HG02885 (cell line): ENCODE measurements around the gene CHADL.
A peak's percentile ranks its signal among the peaks of the same experiment; 100 is the strongest.

Experiments
- ATAC-seq: cut with Tn5 transposase; IDR thresholded peaks from one replicate; pipeline ENCODE4 v1.9.1; 2021; ENCODE audit warnings: mild to moderate bottlenecking; ENCODE audit not compliant: unreplicated experiment, poor library complexity

Gene CHADL

GRCh38 chr22:41234815-41235695, 5.7 kb downstream of the CHADL start:
- ATAC-seq: no peak

GRCh38 chr22:41231369-41231768, 9.4 kb downstream of the CHADL start:
- no peak for ATAC-seq

- no peak for ATAC-seq
Measured at GRCh38 chr22:41230401-41230785, 10.3 kb downstream of the CHADL start.

GRCh38 chr22:41229730-41230400, 10.9 kb downstream of the CHADL start:
- ATAC-seq: no peak

- ATAC-seq: no peak
Measured at GRCh38 chr22:41229215-41229614, 11.5 kb downstream of the CHADL start.

GRCh38 chr22:41226723-41227655, 13.7 kb downstream of the CHADL start:
- ATAC-seq: no peak

- ATAC-seq: no peak
Measured at GRCh38 chr22:41223535-41223934, 17.2 kb downstream of the CHADL start.

GRCh38 chr22:41222846-41223507, 17.8 kb downstream of the CHADL start:
- no peak for ATAC-seq

GRCh38 chr22:41217553-41218157, 23.1 kb downstream of the CHADL start:
- ATAC-seq: no peak

- ATAC-seq: no peak
Measured at GRCh38 chr22:41216984-41217383, 23.7 kb downstream of the CHADL start.

- no peak for ATAC-seq
Measured at GRCh38 chr22:41215926-41216325, 24.8 kb downstream of the CHADL start.

- ATAC-seq: no peak
Measured at GRCh38 chr22:41215409-41215808, 25.3 kb downstream of the CHADL start.

- ATAC-seq: no peak
Measured at GRCh38 chr22:41206719-41207118, 34.0 kb downstream of the CHADL start.

GRCh38 chr22:41204992-41205900, 35.5 kb downstream of the CHADL start, which contains the start of gene L3MBTL2:
TSS of gene L3MBTL2 (plus strand) at chr22:41205312. CDS start at chr22:41205363, 51 bp downstream.
- peak; percentile 98 for ATAC-seq

GRCh38 chr22:41204066-41204465, 36.7 kb downstream of the CHADL start:
- ATAC-seq: no peak

GRCh38 chr22:41203118-41203517, 37.6 kb downstream of the CHADL start:
- no peak for ATAC-seq

GRCh38 chr22:41201141-41201540, 39.6 kb downstream of the CHADL start:
- no peak for ATAC-seq

- ATAC-seq: no peak
Measured at GRCh38 chr22:41198027-41198580, 42.6 kb downstream of the CHADL start.
